Measurements from ENCODE around the gene DNAH11.
"Not testable (repeated sequence)": the region's sequence is repeated elsewhere in the genome, so short reads cannot be mapped to it uniquely, and the experiment has no call there.

The DNAH11 gene

GRCh38 chr7:21926448-21926847 lies 383.6 kb downstream of the DNAH11 start:
- DNase-seq (ENCODE audit: low spot score) = no peak

GRCh38 chr7:21927693-21928092 lies 384.9 kb downstream of the DNAH11 start:
- no peak for DNase-seq (ENCODE audit: low spot score)

GRCh38 chr7:21933293-21933692 lies 390.5 kb downstream of the DNAH11 start:
- not testable (repeated sequence) for DNase-seq (ENCODE audit: low spot score)

GRCh38 chr7:21934808-21935207 lies 392.0 kb downstream of the DNAH11 start:
- no peak for DNase-seq (ENCODE audit: low spot score)

- DNase-seq (ENCODE audit: low spot score) = no peak
Observed at GRCh38 chr7:21938463-21938862, 395.6 kb downstream of the DNAH11 start.

- DNase-seq (ENCODE audit: low spot score) = no peak
Observed at GRCh38 chr7:21939136-21939857, 396.5 kb downstream of the DNAH11 start.

- no peak for DNase-seq (ENCODE audit: low spot score)
Observed at GRCh38 chr7:21939858-21940372, 397.1 kb downstream of the DNAH11 start.

GRCh38 chr7:21941611-21942141 lies 398.8 kb downstream of the DNAH11 start:
- DNase-seq (ENCODE audit: low spot score) = no peak

GRCh38 chr7:21942955-21943354 lies 400.1 kb downstream of the DNAH11 start:
- DNase-seq (ENCODE audit: low spot score) = no peak

GRCh38 chr7:21943436-21943835 lies 400.6 kb downstream of the DNAH11 start:
- no peak for DNase-seq (ENCODE audit: low spot score)

GRCh38 chr7:21944616-21945453 lies 402.0 kb downstream of the DNAH11 start:
- DNase-seq (ENCODE audit: low spot score) = no peak

- peak; percentile 63 for DNase-seq (ENCODE audit: low spot score)
Observed at GRCh38 chr7:21945454-21946221, 402.8 kb downstream of the DNAH11 start, which contains the start of gene CDCA7L. CDCA7L (minus strand) TSS chr7:21945899; CDS start chr7:21945804, 95 bp downstream.

- DNase-seq (ENCODE audit: low spot score) = no peak
Observed at GRCh38 chr7:21946222-21946709, 403.4 kb downstream of the DNAH11 start.

GRCh38 chr7:21947056-21947455 lies 404.2 kb downstream of the DNAH11 start:
- no peak for DNase-seq (ENCODE audit: low spot score)

- no peak for DNase-seq (ENCODE audit: low spot score)
Observed at GRCh38 chr7:21947946-21948345, 405.1 kb downstream of the DNAH11 start.

- no peak for DNase-seq (ENCODE audit: low spot score)
Observed at GRCh38 chr7:21948364-21948763, 405.5 kb downstream of the DNAH11 start.

GRCh38 chr7:21948887-21949540 lies 406.2 kb downstream of the DNAH11 start:
- no peak for DNase-seq (ENCODE audit: low spot score)
